Natural killer cell (primary cell): ENCODE results near the gene PIBF1. TPM values are rescaled to one million over a fixed set of nuclear protein-coding genes. Genes with fewer than 3 reads are reported as not detected.

Source experiments
- ATAC-seq, 3 donors: fragments of 150-1000 bp in 2 of 3; fragments of 200-7000 bp in 1 of 3; cut with Tn5 transposase; 1 replicate in 1 of 3; 2 replicates in 2 of 3; pipeline ENCODE4 v1.10.0; 2021; ENCODE audit warnings: mild to moderate bottlenecking in 2 of 3, moderate library complexity in 2 of 3
- DNase-seq, 2 donors: peaks; one replicate each; pipeline versions ENCODE4 v3.0.0 to v3.0.0-alpha.2; 2013 to 2021; ENCODE audit warnings: mixed read lengths in 1 of 2
- H3K27ac ChIP-seq: one replicate; pipeline ENCODE4 v1.5.1; 2013; ENCODE audit warnings: mild to moderate bottlenecking, low read length
- H3K27me3 ChIP-seq: one replicate; pipeline ENCODE4 v1.6.1; 2013; ENCODE audit warnings: low read length; ENCODE audit not compliant: control insufficient read depth, insufficient read depth
- H3K36me3 ChIP-seq: one replicate; pipeline ENCODE4 v1.6.1; 2013; ENCODE audit warnings: low read length; ENCODE audit not compliant: control insufficient read depth, insufficient read depth
- H3K4me1 ChIP-seq: one replicate; pipeline ENCODE4 v1.6.1; 2013; ENCODE audit warnings: low read length; ENCODE audit not compliant: control insufficient read depth, insufficient read depth
- H3K4me3 ChIP-seq: one replicate; pipeline ENCODE4 v1.5.1; 2013; ENCODE audit warnings: low read length
- H3K9me3 ChIP-seq: one replicate; pipeline ENCODE4 v1.6.1; 2013; ENCODE audit warnings: low read length; ENCODE audit not compliant: control insufficient read depth, insufficient read depth
- H3K27ac Mint-ChIP-seq, 2 donors: one replicate each; pipeline ENCODE4 v1.8.0; 2022; ENCODE audit warnings: mild to moderate bottlenecking in 2 of 2, mixed read lengths in 2 of 2, moderate library complexity in 1 of 2
- H3K27me3 Mint-ChIP-seq, 2 donors: one replicate each; pipeline ENCODE4 v1.8.0; 2022; ENCODE audit warnings: low read depth in 2 of 2, mixed read lengths in 2 of 2
- H3K36me3 Mint-ChIP-seq: one replicate; pipeline ENCODE4 v1.8.0; 2022; ENCODE audit warnings: mixed read lengths
- H3K4me1 Mint-ChIP-seq, 2 donors: one replicate each; pipeline ENCODE4 v1.8.0; 2022; ENCODE audit warnings: mixed read lengths in 2 of 2
- H3K4me3 Mint-ChIP-seq: one replicate; pipeline ENCODE4 v1.8.0; 2022; ENCODE audit warnings: mild to moderate bottlenecking, moderate library complexity, mixed read lengths
- H3K9me3 Mint-ChIP-seq, 2 donors: one replicate each; pipeline ENCODE4 v1.8.0; 2022; ENCODE audit warnings: mixed read lengths in 2 of 2
- WGBS: methylation state at CpG from one replicate; pipeline ENCODE4 v1.1.7; 2013; ENCODE audit warnings: missing lambda C conversion rate; ENCODE audit not compliant: insufficient coverage; 5-methylcytosine and 5-hydroxymethylcytosine counted together
- intact Hi-C: fragments of 100-400 bp; cut with micrococcal nuclease; formaldehyde crosslinking; loops from one replicate; pipeline ENCODE4 v1.14.2; 2022
- total RNA-seq, 4 donors: library from RNA; stranded (reverse); fragments of 120-200 nt in 1 of 4; gene quantifications; one replicate each; pipeline versions ENCODE4 v1.2.3 to v1.2.4, GENCODE V29; 2013 to 2022
- TF ChIP-seq, protein P1 (sequence below): fragments of 200-600 bp; IDR thresholded peaks from one replicate; pipeline ENCODE4 v1.8.0; 2022; ENCODE audit warnings: antibody characterized with exemption

The PIBF1 gene, protein sequence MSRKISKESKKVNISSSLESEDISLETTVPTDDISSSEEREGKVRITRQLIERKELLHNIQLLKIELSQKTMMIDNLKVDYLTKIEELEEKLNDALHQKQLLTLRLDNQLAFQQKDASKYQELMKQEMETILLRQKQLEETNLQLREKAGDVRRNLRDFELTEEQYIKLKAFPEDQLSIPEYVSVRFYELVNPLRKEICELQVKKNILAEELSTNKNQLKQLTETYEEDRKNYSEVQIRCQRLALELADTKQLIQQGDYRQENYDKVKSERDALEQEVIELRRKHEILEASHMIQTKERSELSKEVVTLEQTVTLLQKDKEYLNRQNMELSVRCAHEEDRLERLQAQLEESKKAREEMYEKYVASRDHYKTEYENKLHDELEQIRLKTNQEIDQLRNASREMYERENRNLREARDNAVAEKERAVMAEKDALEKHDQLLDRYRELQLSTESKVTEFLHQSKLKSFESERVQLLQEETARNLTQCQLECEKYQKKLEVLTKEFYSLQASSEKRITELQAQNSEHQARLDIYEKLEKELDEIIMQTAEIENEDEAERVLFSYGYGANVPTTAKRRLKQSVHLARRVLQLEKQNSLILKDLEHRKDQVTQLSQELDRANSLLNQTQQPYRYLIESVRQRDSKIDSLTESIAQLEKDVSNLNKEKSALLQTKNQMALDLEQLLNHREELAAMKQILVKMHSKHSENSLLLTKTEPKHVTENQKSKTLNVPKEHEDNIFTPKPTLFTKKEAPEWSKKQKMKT
- 10 to 100 TPM; 21.9 to 37.8 (median 27.8) TPM for total RNA-seq
- 67.5 TPM for total RNA-seq (2013)

DNA sequence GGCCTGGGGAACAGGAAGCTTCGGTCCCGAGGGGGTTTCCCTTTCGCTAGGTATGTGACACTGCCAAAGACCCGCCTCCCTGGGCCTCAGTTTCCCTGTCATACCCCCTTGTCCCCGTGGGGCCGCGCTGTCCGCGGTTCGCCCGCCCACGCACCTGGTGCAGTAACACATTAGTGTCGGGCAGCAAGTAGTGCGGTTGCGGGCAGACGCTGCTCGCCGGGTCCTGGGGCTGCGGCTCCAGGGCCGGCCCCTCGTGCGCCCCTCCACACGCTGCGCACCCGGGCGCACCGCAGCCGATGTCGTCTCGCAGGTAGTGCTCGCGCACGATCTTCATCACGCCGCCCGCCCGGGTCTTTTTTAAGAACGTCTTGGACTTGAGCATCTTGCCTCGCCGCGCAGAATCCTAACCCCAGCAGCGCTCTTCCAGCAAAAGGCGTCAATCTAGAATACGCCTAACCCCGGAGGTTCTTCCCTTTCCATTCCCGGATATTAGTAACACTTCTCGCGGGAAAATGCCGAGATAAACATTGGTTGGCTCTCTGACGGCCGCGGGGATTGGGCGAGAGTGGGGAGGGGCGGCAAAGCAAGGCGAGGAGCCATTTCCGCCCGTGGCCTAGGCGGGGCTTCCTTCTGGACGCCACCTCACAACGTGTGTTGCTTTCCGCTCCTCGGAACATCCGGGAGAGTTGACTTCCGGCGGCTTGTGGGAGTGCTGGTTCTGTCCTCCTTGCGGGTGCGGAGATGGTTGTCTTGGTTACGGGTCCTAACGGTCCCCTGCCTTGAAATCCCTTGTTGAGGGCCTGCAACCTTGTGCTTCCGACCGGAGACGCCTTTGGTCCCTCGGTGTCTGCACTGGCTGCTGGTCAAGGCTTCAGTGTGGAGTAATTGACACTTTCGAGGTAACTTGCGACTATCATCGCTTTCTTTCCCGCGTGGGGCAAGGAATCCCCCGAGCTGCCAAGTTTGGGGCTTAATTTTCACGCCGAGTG is at the start of gene PIBF1, which contains the start of gene DIS3:
TSS of gene PIBF1 (plus strand) at position 683 of the 989 bp plus-strand sequence. CDS start 1,337 bp downstream, outside the sequence.
TSS of gene DIS3 (minus strand) at position 450 of the 989 bp plus-strand sequence. CDS start at position 382, 68 bp downstream.
- no peaks in the 10 kb centered on the region for H3K27me3 ChIP-seq
- peak within 1 kb of the TSS; percentile 100 for H3K4me3 Mint-ChIP-seq
- ATAC-seq (peak; percentile 96 to 100 (median 96)), DNase-seq (peak; percentile 89 to 98)
- H3K27ac ChIP-seq: peak within 1 kb of the TSS; percentile 91
- peaks cover 10% of the 10 kb centered on the region for H3K36me3 Mint-ChIP-seq
- no peaks in the 10 kb centered on the region for H3K9me3 Mint-ChIP-seq
- intact Hi-C loops: loop anchor here (1.0 kb wide), 1 partner anchor 54 kb away; the partner anchor contains the start of genes BORA and MZT1
- H3K36me3 ChIP-seq: peaks cover 26% of the 10 kb centered on the region
- under 1% methylated on average over 81 of the region's 81 CpGs for WGBS
- H3K4me3 ChIP-seq: peak within 1 kb of the TSS; percentile 91
- peaks cover 16% of the 10 kb centered on the region for H3K4me1 ChIP-seq
- no peaks in the 10 kb centered on the region for H3K27me3 Mint-ChIP-seq
- H3K27ac Mint-ChIP-seq: peak within 1 kb of the TSS; percentile 96 to 98
- H3K9me3 ChIP-seq: no peaks in the 10 kb centered on the region
- TF ChIP-seq, protein P1, sequence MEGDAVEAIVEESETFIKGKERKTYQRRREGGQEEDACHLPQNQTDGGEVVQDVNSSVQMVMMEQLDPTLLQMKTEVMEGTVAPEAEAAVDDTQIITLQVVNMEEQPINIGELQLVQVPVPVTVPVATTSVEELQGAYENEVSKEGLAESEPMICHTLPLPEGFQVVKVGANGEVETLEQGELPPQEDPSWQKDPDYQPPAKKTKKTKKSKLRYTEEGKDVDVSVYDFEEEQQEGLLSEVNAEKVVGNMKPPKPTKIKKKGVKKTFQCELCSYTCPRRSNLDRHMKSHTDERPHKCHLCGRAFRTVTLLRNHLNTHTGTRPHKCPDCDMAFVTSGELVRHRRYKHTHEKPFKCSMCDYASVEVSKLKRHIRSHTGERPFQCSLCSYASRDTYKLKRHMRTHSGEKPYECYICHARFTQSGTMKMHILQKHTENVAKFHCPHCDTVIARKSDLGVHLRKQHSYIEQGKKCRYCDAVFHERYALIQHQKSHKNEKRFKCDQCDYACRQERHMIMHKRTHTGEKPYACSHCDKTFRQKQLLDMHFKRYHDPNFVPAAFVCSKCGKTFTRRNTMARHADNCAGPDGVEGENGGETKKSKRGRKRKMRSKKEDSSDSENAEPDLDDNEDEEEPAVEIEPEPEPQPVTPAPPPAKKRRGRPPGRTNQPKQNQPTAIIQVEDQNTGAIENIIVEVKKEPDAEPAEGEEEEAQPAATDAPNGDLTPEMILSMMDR: no peak
- H3K4me1 Mint-ChIP-seq: peaks cover 51 to 65% of the 10 kb centered on the region in 2 donors

DNA sequence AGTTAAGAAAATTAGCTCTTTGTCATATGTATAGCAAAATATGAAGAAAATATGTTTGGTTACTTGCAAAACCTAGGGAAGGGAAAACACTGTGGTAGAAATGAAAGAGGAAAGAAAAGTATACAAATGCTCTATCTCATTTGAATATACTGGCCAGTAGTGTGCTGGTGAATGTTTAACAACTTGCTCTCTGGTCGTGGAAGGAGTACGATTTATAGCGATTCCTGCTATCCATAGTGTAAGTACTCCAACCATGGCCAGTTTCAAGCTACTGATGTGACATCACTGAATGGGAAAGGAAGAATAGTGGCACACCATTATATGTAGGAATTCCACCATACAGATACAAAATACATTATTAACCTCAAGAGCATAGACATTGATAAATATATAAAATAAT is 44.9 kb upstream of the PIBF1 start:
- Mint-ChIP-seq H3K36me3 (no peaks in the 10 kb centered on the region), H3K27me3 (no peaks in the 10 kb centered on the region), H3K9me3 (no peaks in the 10 kb centered on the region), H3K4me1 (peaks cover 5 to 14% of the 10 kb centered on the region in 2 donors), H3K27ac (no peak overlapping the region), H3K4me3 (no peak overlapping the region)
- no peak for DNase-seq
- 100% methylated on average over 3 of the region's 3 CpGs for WGBS
- H3K9me3 ChIP-seq: no peaks in the 10 kb centered on the region
- intact Hi-C loops: no loop called here
- H3K4me1 ChIP-seq: no peaks in the 10 kb centered on the region
- peaks cover 25% of the 10 kb centered on the region for H3K36me3 ChIP-seq
- H3K4me3 ChIP-seq: no peak overlapping the region
- no peak overlapping the region for H3K27ac ChIP-seq
- ATAC-seq: no peak
- TF ChIP-seq, protein P1: no peak
- no peaks in the 10 kb centered on the region for H3K27me3 ChIP-seq

DNA sequence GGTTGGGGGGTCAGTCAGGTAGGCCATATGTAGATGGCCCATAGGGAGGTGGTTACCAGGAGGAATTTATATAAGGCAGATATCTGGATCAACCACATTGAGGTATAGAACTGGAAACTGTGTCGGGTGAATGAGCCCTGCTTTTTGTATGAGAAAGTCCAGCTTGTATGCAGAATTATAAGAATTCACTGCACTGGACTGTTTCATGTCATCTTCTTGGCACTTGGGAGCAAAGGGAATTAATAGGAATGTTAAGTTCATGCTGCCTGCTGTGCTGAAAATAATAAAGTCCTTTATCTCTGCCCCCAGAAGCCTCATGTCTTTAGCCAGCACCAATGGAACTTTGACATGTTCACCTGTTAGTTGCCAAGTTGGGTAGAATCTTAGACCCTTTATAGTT is 41.9 kb upstream of the PIBF1 start:
- no peak overlapping the region for H3K4me3 Mint-ChIP-seq
- H3K36me3 ChIP-seq: peaks cover 32% of the 10 kb centered on the region
- H3K4me3 ChIP-seq: no peak overlapping the region
- H3K4me1 ChIP-seq: no peaks in the 10 kb centered on the region
- H3K27ac ChIP-seq: no peak overlapping the region
- no peaks in the 10 kb centered on the region for H3K27me3 Mint-ChIP-seq
- no peak overlapping the region for H3K27ac Mint-ChIP-seq
- H3K27me3 ChIP-seq: no peaks in the 10 kb centered on the region
- TF ChIP-seq, protein P1: no peak
- no peaks in the 10 kb centered on the region for H3K9me3 Mint-ChIP-seq
- no peak for DNase-seq
- intact Hi-C loops: no loop called here
- no peak for ATAC-seq
- no peaks in the 10 kb centered on the region for H3K9me3 ChIP-seq
- H3K4me1 Mint-ChIP-seq: peaks cover 5 to 12% of the 10 kb centered on the region in 2 donors
- WGBS: 88% methylated on average over 1 of the region's 1 CpG
- no peaks in the 10 kb centered on the region for H3K36me3 Mint-ChIP-seq
